Ecto neural progenitor cell (in vitro differentiated cells): Measurements from ENCODE around the gene PGBD2.
"Not testable (repeated sequence)": the region's sequence is repeated elsewhere in the genome, so short reads cannot be mapped to it uniquely, and the experiment has no call there.

Source experiments
- DNase-seq: peaks from one replicate; pipeline ENCODE4 v3.0.0-alpha.2; 2018; ENCODE audit warnings: low spot score

Gene PGBD2

GRCh38 chr1:248906009-248906752 is at the start of gene PGBD2:
Gene PGBD2, plus strand, starts transcription at chr1:248906235. Its CDS starts 7,628 bp downstream, at chr1:248913863.
- DNase-seq: peak; percentile 98

- DNase-seq: peak; percentile 42
These were observed 48.8 kb upstream of the PGBD2 start for GRCh38 chr1:248857201-248857600.

- DNase-seq: no peak
These were observed 48.3 kb upstream of the PGBD2 start for GRCh38 chr1:248857749-248858095.

GRCh38 chr1:248858096-248858890 is 47.7 kb upstream of the PGBD2 start:
- peak; percentile 82 for DNase-seq

GRCh38 chr1:248858891-248859889 is 46.8 kb upstream of the PGBD2 start, which contains the start of gene ZNF692:
Gene ZNF692, minus strand, starts transcription at chr1:248859085. Its CDS starts 776 bp downstream, at chr1:248858309.
- DNase-seq: peak; percentile 97

GRCh38 chr1:248860007-248860406 is 46.0 kb upstream of the PGBD2 start:
- DNase-seq: no peak

- DNase-seq: no peak
These were observed 44.4 kb upstream of the PGBD2 start for GRCh38 chr1:248861616-248862015.

- no peak for DNase-seq
These were observed 43.4 kb upstream of the PGBD2 start for GRCh38 chr1:248862695-248862997.

GRCh38 chr1:248862998-248863881 is 42.8 kb upstream of the PGBD2 start:
- DNase-seq: peak; percentile 86

GRCh38 chr1:248871837-248872401 is 34.1 kb upstream of the PGBD2 start:
- DNase-seq: no peak

GRCh38 chr1:248872752-248873408 is 33.2 kb upstream of the PGBD2 start:
- peak; percentile 83 for DNase-seq

- peak; percentile 99 for DNase-seq
These were observed 32.5 kb upstream of the PGBD2 start for GRCh38 chr1:248873409-248873992.

GRCh38 chr1:248873993-248874533 is 32.0 kb upstream of the PGBD2 start:
- DNase-seq: peak; percentile 91

GRCh38 chr1:248881261-248881660 is 24.8 kb upstream of the PGBD2 start:
- no peak for DNase-seq

- DNase-seq: not testable (repeated sequence)
These were observed 23.6 kb upstream of the PGBD2 start for GRCh38 chr1:248882427-248882826.

- no peak for DNase-seq
These were observed 21.3 kb upstream of the PGBD2 start for GRCh38 chr1:248884632-248885295.

GRCh38 chr1:248885646-248886045 is 20.4 kb upstream of the PGBD2 start:
- DNase-seq: no peak

GRCh38 chr1:248886237-248886895 is 19.7 kb upstream of the PGBD2 start:
- no peak for DNase-seq

- DNase-seq: not testable (repeated sequence)
These were observed 16.2 kb upstream of the PGBD2 start for GRCh38 chr1:248889914-248890243.
